ENCODE measurements around the gene C14orf180.

DNA sequence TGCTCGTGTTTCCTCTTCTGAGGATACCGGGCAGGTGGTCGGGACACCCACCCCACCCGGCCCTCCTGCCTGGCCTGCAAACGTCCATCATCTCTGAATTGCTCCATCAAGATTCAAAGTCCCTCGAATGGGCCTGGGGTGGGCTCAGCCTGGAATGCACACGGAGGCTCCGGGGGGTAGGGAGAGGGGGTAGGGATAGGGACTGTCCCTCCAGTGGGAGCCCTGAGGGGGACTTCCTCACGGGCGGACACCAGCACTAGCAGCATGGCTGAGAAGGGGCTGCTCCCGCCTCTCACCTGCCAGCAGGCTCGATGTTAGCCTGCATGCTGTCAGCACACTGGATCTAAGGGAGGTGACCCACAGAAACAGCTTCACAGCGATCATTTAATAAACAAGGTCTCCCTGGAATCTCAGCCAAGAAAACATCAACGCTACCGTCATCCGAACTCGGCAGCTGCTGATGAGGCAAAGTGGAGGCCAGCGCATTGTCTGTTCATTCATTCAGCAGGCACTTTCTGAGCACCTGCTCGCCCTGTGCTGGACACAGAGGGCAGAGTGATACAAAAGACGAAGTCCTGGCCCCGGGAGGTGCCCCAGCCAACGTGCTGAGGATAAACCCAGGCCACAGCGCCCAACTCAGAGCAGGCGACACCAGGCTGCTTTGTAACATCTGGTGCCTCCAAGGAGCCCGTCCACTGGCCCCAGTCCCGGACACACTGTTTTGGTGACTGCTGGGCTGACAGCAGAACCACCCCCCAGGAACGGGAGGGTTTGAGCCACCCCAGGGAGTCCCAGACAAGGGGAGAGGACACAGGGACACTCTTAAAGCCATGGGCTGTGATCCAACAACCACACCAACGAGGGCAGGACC lies 18.7 kb downstream of the C14orf180 start:
- TF ChIP-seq POLR2A (IDR thresholded peaks at IDR 0.05; ENCODE audit: low read depth, low read length) = no peak
- TF ChIP-seq POLR2AphosphoS5 (IDR thresholded peaks at IDR 0.05; ENCODE audit: low read depth, low read length) = no peak
- TF ChIP-seq PAX5 (IDR thresholded peaks at IDR 0.05; ENCODE audit: insufficient read depth, low read length, severe bottlenecking) = no peak
- no peak for TF ChIP-seq SPI1 (IDR thresholded peaks at IDR 0.05; ENCODE audit: low read depth, low read length)
